GM12891 (cell line): ENCODE measurements around the gene ZNF341.

Experiments
- PAX5 ChIP-seq: IDR thresholded peaks from 2 replicates; pipeline ENCODE4 v1.6.1; 2011; ENCODE audit warnings: low read length, moderate library complexity, mild to moderate bottlenecking; ENCODE audit not compliant: insufficient read depth, severe bottlenecking
- POLR2A ChIP-seq: IDR thresholded peaks from 2 replicates; pipeline ENCODE4 v1.6.1; 2011; ENCODE audit warnings: low read depth, low read length, control low read depth
- POLR2AphosphoS5 ChIP-seq: IDR thresholded peaks from 2 replicates; pipeline ENCODE4 v1.6.1; 2011; ENCODE audit warnings: low read depth, low read length, control low read depth
- POU2F2 ChIP-seq: IDR thresholded peaks from 2 replicates; pipeline ENCODE4 v1.6.1; 2011; ENCODE audit warnings: low read depth, mild to moderate bottlenecking, control low read depth, low read length, moderate library complexity
- SPI1 ChIP-seq: IDR thresholded peaks from 2 replicates; pipeline ENCODE4 v1.6.1; 2011; ENCODE audit warnings: low read depth, low read length, control low read depth
- TAF1 ChIP-seq: IDR thresholded peaks from 2 replicates; pipeline ENCODE4 v1.6.1; 2011; ENCODE audit warnings: low read depth, low read length, control low read depth

DNA sequence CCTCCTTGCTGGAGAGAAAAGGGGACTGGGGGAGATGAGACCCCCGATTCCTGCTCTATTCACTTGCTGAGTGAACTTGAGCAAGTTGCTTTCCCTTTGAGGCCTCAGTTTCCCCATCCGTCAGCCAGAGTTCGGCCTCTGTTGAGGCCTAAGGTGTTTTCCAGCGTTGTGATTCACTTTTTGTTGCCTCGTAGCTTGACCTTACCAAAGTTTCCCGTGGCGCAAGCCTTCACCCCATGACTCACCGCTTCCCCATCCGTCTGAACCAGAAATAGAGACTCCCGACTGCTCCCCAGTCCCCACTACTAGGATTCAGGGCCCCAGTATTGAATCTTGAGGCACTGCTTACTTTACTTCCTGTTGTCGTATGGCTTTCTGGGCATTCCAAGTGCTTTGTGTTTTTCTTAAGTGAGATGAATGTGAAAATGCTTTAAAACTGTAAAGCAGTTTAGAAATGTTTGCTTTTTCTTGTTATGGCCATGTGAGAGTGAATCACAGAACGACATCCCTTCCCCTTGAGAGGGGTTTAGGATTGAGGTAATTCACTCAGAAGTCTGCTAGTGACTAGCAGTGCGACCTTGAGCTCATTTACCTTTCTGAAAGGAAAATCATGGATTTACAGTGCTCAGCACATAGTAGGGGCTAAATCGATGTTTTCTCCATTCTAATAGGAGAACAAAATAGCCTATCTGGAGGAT is 80.5 kb downstream of the ZNF341 start:
- TF ChIP-seq POLR2A (no peak), POLR2AphosphoS5 (no peak), TAF1 (no peak), SPI1 (no peak), PAX5 (no peak), POU2F2 (no peak)
